IPS DF 4.7 (cell line): ENCODE measurements around the gene PYCARD.
"Not testable (repeated sequence)": the region's sequence is repeated elsewhere in the genome, so short reads cannot be mapped to it uniquely, and the experiment has no call there.

Experiments
- DNase-seq: peaks from one replicate; pipeline ENCODE4 v3.0.0-alpha.2; 2013; ENCODE audit warnings: low spot score; ENCODE audit errors: extremely low read depth

PYCARD gene

DNA sequence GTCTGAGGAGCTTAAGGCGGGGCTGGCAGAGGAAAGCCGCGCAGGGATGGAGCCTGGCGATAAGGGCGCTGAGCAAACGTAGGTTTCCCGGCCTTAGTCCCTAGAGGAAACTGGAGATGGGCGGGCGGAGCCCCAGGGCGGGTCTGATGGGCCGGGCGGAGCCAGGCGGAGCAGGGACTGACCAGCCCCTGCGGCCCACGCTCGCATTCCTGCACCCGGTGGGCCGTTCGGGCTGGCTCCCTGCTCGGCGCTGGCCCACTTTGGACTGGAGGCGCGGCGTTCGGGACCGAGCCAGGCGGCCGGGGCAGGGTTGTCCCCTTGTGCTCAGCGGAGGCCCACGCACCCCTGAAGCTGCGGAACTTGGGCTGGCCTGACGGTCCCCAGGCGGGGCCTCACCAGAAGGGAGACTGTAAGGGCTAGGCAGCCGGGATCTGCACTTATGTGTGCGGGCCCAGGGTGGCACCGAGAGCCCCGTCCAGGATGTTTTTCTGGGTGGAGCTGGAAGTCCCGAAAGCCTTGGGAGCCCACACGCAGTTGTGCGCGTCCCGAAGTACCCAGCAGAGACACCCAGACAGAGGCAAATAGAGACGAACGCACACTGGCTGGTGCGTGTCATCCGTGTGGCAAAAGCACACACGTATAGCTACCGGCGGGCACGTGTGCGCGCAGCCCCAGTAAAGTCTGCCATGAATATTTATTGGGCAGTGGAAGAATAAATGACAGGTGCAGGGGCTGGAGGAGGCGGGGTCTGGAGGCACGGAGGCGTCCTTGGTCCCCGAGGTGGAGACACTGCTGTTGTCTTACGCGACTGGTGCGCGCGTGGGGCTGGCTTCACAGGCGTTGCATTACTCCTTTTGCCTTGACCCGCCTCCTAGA lies 13.0 kb upstream of the PYCARD start:
- peak; percentile 76 for DNase-seq

DNA sequence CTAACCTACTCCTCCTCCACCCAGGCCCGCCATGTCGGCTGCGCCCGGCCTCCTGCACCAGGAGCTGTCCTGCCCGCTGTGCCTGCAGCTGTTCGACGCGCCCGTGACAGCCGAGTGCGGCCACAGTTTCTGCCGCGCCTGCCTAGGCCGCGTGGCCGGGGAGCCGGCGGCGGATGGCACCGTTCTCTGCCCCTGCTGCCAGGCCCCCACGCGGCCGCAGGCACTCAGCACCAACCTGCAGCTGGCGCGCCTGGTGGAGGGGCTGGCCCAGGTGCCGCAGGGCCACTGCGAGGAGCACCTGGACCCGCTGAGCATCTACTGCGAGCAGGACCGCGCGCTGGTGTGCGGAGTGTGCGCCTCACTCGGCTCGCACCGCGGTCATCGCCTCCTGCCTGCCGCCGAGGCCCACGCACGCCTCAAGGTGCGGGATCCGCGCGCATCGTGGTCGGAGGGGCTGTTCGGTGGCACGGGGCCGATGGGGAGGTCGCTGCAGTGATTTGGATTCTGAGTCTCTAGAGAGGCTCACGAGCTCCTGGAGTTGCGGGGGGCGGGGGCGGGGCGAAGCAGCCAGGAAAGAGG lies 12.2 kb upstream of the PYCARD start:
- no peak for DNase-seq

DNA sequence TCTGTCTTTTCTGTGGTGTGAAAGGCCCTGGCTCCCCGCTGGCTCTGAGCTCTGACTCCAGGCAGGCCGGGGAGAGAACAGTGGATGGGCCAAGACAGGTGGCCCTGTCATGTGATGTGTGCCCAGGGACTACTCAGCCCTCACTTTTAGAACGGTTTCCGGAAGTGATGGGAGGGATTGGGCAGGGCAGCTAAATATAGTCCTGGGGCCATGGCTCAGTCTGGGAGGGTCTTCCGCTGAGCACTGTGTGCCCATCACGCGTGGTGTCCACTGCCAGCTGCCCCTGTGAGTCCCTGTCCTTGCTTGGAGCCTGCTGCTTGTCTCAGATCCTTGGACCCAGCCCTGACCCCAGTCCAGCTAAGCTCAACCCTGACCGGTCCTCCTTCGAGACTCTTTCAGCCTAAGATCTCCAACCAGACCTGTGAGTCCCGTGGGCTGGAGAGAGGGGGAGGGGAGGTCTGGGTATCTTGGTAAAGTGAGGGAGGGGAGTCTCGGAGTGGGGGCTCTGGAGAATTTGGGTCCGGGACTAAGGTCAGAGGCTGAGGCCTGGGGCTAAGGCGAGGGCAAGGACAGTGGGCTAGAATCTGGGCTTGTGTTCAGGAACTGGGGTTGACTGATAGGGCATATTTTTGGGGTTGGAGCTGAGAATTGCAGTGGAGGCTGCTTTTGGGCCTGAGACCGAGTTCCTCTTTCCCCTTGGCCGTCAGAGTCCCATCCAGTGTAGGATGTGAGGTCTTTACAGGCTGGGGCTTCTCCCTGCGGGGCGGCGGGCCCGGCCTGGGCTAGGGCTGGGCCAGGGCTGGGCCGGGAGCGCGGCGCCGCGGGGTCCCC lies 11.5 kb upstream of the PYCARD start, which contains the start of gene TRIM72:
Gene TRIM72 (plus strand): TSS at position 243 of the 831 bp plus-strand sequence. CDS start 620 bp downstream, outside the sequence.
- DNase-seq: no peak

DNA sequence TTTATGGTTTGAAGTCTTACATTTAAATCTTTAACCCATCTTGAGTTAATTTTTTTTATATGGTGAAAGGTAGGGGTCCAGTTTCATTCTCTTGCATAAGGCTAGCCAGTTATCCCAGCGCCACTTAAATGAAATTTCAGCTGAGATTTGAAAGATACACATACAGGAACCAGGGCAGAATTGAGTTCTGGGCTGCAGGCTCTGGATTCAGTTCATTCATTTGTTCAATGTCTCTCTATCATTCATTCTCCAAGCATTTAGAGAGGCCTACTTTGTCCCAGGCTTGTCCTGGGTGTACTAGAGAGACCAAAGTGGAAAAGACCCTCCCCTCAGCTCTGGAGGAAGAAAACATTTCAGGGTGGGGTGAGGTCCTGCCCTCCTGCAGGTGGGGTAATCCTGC lies 10.8 kb upstream of the PYCARD start:
- no peak for DNase-seq

DNA sequence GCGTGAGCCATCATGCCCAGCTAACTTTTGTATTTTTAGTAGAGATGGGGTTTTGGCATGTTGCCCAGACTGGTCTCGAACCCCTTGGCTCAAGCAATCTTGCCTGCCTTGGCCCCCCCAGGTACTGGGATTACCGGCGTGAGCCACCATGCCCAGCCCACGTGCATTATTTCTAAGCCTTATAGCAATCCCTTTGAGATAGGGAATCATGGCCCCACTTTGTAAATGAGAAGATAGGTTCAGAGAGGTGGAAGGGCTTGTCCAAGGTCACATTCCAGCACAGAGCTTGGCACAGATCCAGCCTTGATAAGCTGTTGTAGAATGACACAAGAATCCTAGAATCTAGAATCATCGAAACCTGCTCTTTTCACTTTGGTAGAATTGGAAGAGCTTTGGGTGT lies 4.2 kb upstream of the PYCARD start:
- no peak for DNase-seq

DNA sequence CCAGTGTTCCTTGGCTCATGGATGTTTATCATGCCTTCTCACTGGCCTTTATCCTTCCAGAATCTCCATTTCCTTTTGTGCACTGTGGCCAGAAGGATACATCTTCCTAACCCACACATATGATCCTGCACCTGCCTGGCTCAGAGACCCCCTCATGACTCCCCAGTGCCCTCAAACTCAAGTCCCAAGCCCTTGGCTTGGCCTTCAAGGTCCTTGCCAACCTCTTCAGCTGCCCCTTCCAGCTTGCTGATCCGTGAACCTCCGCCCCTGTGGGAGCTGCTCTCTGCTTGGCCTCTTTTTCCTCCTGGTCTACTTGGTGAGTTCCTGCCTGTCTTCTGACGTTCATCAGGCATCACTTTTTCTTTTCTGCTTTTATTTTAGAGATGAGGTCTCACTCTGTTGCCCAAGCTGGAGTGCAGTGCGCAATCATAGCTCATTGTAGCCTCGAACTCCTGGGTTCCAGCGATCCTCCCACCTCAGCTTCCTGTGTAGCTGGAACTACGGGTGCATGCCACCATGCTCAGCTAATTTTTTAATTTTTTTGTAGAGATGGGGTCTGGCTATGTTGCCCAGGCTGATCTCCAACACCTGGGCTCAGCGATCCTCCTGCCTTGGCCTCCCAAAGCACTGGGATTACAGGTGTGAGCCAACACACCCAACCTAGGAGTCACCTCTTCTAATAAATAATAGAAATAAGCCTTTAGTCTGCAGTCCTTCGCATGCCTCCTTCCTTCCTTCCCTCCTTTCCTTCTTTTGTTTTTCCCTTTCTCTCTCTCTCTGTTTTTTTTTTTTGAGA lies 2.5 kb upstream of the PYCARD start:
- DNase-seq: no peak

DNA sequence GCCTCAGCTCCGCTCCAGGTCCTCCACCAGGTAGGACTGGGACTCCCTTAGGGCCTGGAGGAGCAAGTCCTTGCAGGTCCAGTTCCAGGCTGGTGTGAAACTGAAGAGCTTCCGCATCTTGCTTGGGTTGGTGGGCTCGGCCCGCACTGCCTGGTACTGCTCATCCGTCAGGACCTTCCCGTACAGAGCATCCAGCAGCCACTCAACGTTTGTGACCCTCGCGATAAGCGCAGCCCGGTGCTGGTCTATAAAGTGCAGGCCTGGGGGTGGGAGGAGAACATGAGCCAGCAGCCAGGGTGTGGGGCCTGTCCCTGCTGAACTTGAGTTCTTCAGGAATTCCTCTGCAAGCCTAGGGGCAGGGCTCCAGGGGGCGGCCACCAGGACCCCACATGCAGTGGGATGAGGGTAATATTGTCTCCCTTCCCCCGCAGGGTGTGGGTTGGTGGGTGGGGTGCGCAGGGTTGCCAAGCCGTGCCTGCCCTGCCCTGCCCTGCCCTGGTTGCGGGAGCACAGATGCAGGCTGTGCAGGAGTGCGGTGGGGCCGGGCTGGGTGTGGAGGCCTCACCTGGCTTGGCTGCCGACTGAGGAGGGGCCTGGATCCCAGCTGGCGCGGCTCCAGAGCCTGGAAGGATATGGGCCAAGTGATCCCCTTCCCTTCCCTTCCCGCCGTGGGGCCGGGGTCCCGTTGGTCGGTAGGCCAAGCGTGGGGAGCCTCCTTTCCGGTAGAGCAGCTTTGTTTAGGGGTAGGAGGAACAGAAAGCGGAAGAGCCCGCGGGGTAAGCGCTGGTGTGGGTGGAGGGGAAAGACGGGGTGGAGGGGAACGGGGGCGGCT lies 762 bp downstream of the PYCARD start:
- DNase-seq: no peak

DNA sequence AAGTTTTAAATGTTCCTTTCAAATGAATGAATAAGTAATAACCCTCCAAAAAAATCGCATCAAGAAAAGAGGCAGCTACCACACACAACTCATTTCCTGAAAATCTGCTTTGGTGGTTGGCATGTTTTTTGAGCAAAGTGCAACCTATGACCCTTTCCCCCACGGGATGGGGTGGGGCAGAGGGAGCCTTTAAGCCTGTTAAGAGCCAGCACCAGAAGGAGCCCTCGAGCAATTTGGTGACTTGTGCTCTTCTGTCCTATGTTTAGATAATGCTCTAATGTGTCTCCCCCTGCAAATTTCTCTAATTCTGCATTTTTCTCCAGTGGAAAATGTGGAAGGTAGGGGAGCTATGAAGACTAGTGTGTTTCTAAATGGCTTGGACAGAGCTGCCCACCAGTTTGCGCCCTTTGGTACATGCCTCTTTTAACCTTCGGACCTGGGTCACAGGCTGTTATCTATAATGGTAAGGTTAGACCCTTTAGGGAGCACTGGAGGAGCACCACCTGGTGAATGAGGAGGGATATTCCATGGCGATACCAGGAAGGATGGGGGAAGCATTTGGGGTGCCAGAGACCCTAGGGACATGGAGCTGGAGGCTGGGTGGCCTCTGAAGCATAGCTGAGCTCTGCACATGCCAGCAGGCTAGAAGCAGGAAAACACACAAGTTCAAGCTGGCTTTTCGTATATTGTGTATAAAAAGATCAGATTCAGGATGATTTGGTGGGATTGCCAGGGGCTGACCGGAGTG lies 1.6 kb downstream of the PYCARD start:
- no peak for DNase-seq

DNA sequence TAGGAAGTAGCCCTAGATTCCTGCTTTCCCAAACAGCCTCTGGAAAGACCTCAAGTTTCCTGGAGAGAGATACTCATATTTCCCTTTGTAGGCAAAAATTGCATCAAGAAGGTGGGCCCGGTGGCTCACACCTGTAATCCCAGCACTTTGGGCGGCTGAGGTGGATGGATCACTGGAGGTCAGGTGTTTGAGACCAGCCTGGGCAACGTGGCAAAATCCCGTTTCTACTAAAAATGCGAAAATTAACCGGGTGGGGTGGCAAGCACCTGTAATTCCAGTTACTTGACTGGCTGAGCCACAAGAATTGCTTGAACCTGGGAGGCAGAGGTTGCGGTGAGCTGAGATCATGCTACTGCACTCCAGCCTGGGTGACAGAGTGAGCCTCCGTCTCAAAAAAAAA lies 2.4 kb downstream of the PYCARD start:
- not testable (repeated sequence) for DNase-seq

DNA sequence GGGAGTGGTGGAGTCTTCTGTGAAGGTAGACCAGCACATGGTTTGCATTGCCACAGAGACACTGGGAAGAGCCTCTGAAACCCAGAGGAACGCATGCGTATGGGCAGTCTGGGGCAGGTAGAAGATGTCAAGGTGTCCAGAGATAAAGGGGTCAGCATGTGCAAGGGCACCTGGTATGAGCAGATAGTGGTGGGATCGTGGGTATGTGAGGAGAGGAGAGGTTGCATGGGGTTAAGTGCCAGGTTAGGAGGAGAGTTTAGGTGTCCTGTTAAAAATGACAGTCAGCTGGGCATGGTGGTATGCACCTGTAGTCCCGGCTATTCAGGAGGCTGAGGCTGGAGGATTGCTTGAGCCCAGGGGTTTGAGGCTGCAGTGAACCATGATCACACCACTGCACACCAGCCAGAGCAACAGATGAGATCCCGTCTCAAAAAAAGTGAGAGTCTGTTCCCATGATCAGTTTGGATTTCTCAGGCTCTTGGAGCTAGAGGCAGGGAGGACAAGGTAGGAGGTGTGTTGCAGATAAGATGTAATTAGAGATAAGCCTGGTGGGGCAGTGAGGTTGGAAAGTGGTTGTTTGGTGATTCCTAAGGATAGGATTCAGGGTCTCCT lies 3.0 kb downstream of the PYCARD start:
- DNase-seq: no peak

DNA sequence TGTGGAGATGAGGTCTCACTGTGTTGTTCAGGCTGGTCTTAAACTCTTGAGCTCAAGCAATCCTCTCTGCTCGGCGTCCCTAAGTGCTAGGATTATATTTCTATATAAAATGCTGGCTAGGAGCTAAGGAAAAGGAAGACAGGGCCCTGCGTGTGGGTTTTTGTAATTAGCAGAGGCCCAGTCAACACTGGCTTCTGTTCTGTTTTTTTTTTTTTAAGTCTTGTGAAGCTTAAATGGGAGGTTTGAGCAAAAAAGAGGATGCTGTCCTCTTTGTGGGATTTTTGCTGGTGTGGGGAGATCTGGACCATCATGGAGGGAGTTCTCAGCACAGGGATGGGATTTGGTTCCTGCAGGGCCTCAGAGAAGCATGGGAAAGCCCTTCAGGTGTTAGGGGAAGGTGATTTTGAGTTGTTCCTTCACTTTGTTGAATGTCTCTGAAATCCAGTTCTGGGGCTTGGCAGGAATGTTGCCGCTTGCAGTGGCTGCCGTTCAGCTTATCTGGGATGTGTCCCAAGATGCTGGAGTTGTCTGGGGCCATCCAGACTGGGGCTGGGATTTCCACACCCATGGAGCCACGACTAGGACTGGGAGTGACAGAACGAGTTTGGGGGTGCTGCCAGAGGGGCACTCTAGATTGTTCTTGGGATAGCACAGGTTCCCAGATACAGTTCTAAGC lies 4.2 kb downstream of the PYCARD start:
- no peak for DNase-seq

DNA sequence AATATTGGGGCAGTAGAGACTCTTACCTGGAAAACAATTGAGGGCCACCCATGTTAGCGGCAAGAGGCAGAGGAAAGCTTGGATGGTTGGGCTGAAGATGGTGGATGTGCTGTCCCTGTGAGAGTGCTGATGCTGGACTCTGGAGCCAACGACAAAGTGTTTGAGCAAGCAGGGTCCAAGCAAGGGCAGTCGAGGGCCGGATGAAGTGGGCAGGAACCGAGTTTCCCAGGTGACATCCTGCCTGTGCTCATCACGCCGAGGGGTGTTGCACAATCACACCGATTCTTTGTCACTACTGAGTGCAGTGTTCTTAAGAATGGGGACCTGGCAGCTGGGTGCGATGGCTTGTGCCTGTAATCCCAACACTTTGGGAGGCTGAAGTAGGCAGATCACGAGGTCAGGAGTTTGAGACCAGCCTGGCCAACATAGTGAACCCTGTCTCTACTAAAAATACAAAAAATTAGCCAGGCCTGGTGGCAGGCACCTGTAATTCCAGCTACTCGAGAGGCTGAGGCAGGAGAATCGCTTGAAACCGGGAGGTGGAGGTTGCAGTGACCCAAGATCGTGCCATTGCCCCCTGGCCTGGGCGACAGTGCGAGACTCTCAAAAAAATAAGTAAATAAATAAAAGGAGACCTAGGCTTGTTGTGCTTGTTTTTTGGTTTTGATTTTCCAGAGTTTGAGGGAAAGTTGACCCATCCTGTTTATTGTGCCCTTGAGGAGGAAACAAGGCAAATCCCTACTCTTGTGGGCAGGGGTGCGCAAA lies 6.1 kb downstream of the PYCARD start:
- no peak for DNase-seq

DNA sequence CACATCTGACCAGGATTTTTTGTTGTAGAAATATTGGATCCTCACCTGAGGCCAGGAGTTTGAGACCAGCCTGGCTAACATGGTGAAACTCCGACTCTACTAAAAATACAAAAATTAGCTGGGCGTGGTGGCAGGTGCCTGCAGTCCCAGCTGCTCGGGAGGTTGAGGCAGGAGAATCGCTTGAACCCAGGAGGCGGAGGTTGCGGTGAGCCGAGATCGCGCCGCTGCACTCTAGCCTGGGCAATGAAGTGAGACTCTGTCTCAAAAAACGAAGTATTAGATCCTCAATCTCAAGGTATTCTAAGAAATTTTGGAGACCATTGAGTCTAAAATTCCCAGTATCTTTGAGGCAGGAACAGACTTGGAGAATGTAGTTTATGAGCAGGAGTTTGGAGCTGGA lies 6.7 kb downstream of the PYCARD start:
- not testable (repeated sequence) for DNase-seq

DNA sequence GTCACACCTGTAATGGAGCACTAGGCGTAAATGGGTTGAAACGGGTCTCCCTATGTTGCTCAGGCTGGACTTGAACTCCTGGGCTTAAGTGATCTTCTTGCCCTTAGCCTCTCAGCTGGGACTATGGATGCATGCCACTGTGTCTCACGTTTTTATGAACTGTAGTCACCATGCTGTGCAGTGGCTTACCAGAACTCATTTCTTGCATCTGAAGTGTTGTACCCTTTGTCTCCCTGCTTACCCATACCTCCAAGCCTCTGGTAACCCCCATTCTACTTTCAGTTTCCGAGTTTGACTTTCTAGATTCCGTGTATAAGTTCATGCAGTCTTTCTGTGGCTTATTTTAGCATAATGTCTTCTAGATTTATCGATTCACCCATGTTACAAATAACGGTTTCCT lies 7.7 kb downstream of the PYCARD start:
- no peak for DNase-seq

DNA sequence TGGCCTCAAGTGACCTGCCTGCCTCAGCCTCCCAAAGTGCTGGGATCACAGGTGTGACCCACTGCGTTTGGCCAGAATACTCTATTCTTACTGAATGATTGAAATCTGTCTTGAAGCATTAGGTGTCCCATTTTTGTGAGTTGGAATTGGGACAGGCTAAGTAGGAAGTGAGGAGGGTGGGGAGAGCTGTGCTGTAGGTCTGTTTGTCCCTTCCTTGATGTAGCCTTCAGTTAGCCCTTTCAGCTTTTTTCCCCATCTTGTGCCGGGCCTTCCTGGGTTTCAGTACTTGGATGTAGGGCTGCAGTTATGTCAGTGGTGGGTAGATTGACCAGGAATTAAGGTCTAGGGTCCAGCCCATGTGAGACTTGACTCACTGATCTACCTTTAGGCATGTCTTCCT lies 8.7 kb downstream of the PYCARD start:
- no peak for DNase-seq

DNA sequence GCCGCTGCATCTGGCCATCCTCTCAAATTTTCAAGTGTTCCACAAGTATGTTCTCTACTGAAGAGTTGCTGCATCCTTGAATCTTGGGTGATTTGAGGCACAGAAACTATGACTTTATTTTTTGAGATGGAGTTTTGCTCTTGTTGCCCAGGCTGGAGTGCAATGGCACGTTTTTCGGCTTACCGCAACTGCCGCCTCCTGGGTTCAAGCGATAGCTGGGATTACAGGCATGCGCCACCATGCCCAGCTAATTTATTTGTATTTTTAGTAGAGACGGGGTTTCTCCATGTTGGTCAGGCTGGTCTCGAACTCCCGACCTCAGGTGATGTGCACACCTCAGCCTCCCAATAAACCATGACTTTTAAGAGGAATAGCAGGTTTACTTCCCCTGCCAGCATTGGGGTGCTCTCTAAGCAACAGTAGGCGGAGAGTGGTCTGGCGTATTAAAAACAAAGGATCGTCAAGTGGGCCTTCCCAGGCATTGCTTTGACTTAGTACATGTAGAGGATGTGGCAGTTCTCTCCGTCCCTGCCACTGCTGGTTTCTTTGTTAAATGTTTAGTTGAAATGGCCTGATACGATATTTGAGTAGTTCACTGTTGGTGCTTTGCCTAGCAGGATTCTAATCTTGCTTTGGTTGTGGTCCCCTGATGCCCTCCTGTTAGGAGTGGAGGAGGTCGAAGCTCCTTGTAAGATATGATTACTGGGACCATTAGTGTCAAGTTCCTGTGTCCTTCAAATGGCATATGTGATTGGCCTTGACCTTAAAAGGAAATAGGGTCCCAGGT lies 9.5 kb downstream of the PYCARD start:
- DNase-seq: no peak
